Trophoblast cell (in vitro differentiated cells and primary cell): ENCODE results near the gene CLCF1.

Source experiments
- DNase-seq, 2 donors: peaks; one replicate each; pipeline ENCODE4 v3.0.0-alpha.2; 2016
- H2AFZ ChIP-seq: 2 replicates; pipeline ENCODE4 v1.6.1; 2013; ENCODE audit warnings: low read length, moderate library complexity, mild to moderate bottlenecking; ENCODE audit not compliant: insufficient read depth, poor library complexity
- H2AK5ac ChIP-seq: 2 replicates; pipeline ENCODE4 v1.6.1; 2013; ENCODE audit warnings: mild to moderate bottlenecking, low read length
- H2BK120ac ChIP-seq: 2 replicates; pipeline ENCODE4 v1.6.1; 2013; ENCODE audit warnings: low read length, mild to moderate bottlenecking, moderate library complexity; ENCODE audit not compliant: insufficient read depth, poor library complexity
- H2BK12ac ChIP-seq: 2 replicates; pipeline ENCODE4 v1.6.1; 2013; ENCODE audit warnings: mild to moderate bottlenecking, low read length, moderate library complexity
- H2BK5ac ChIP-seq: 2 replicates; pipeline ENCODE4 v1.6.1; 2013; ENCODE audit warnings: low read length, low read depth, moderate library complexity, mild to moderate bottlenecking; ENCODE audit not compliant: poor library complexity
- H3K14ac ChIP-seq: 2 replicates; pipeline ENCODE4 v1.6.1; 2013; ENCODE audit warnings: mild to moderate bottlenecking, low read length
- H3K18ac ChIP-seq: 2 replicates; pipeline ENCODE4 v1.6.1; 2013; ENCODE audit warnings: mild to moderate bottlenecking, low read length
- H3K23ac ChIP-seq: 2 replicates; pipeline ENCODE4 v1.6.1; 2013; ENCODE audit warnings: low read length
- H3K27ac ChIP-seq: 2 replicates; pipeline ENCODE4 v1.5.1; 2013; ENCODE audit warnings: low read depth, mild to moderate bottlenecking, inconsistent platforms, low read length, moderate library complexity
- H3K27me3 ChIP-seq: 2 replicates; pipeline ENCODE4 v1.6.1; 2013; ENCODE audit warnings: inconsistent platforms, mild to moderate bottlenecking, low read length, moderate library complexity; ENCODE audit not compliant: insufficient read depth
- H3K36me3 ChIP-seq, 2 experiments: 1 replicate in 1 of 2; 2 replicates in 1 of 2; pipeline ENCODE4 v1.6.1; 2013; ENCODE audit warnings: low read length in 2 of 2, mild to moderate bottlenecking in 2 of 2, moderate library complexity in 1 of 2; ENCODE audit not compliant: insufficient read depth in 2 of 2, control insufficient read depth in 1 of 2
- H3K4ac ChIP-seq: 2 replicates; pipeline ENCODE4 v1.6.1; 2013; ENCODE audit warnings: low read depth, mild to moderate bottlenecking, low read length, moderate library complexity
- H3K4me1 ChIP-seq, 2 experiments: 1 replicate in 1 of 2; 2 replicates in 1 of 2; pipeline ENCODE4 v1.6.1; 2013; ENCODE audit warnings: low read length in 2 of 2, mild to moderate bottlenecking in 2 of 2, moderate library complexity in 1 of 2; ENCODE audit not compliant: insufficient read depth in 2 of 2, control insufficient read depth in 1 of 2
- H3K4me2 ChIP-seq: 2 replicates; pipeline ENCODE4 v1.6.1; 2013; ENCODE audit warnings: inconsistent platforms, mild to moderate bottlenecking, low read length, moderate library complexity
- H3K4me3 ChIP-seq: 2 replicates; pipeline ENCODE4 v1.5.1; 2013; ENCODE audit warnings: mild to moderate bottlenecking, low read depth, low read length, inconsistent platforms
- H3K79me1 ChIP-seq: one replicate; pipeline ENCODE4 v1.6.1; 2013; ENCODE audit warnings: low read length
- H3K79me2 ChIP-seq: 2 replicates; pipeline ENCODE4 v1.6.1; 2013; ENCODE audit warnings: low read length, mild to moderate bottlenecking; ENCODE audit not compliant: control insufficient read depth, insufficient read depth, poor library complexity
- H3K9ac ChIP-seq: 2 replicates; pipeline ENCODE4 v1.6.1; 2013; ENCODE audit warnings: mild to moderate bottlenecking, low read length
- H3K9me3 ChIP-seq: 2 replicates; pipeline ENCODE4 v1.6.1; 2013; ENCODE audit warnings: low read depth, mild to moderate bottlenecking, control low read depth, inconsistent platforms, low read length; ENCODE audit not compliant: insufficient read depth
- H4K12ac ChIP-seq: 2 replicates; pipeline ENCODE4 v1.6.1; 2013; ENCODE audit warnings: low read depth, mild to moderate bottlenecking, low read length, moderate library complexity
- H4K8ac ChIP-seq: 2 replicates; pipeline ENCODE4 v1.6.1; 2013; ENCODE audit warnings: low read depth, mild to moderate bottlenecking, low read length, moderate library complexity
- H4K91ac ChIP-seq: one replicate; pipeline ENCODE4 v1.6.1; 2013; ENCODE audit warnings: low read depth, mild to moderate bottlenecking, low read length, moderate library complexity
- WGBS: extraction: QIAGEN DNeasy Blood & Tissue Kit; methylation state at CpG from one replicate; pipeline ENCODE4 v1.1.7; 2013; ENCODE audit warnings: missing lambda C conversion rate; ENCODE audit not compliant: insufficient read length, insufficient coverage; ENCODE audit errors: extremely low coverage; 5-methylcytosine and 5-hydroxymethylcytosine counted together

Gene CLCF1

DNA sequence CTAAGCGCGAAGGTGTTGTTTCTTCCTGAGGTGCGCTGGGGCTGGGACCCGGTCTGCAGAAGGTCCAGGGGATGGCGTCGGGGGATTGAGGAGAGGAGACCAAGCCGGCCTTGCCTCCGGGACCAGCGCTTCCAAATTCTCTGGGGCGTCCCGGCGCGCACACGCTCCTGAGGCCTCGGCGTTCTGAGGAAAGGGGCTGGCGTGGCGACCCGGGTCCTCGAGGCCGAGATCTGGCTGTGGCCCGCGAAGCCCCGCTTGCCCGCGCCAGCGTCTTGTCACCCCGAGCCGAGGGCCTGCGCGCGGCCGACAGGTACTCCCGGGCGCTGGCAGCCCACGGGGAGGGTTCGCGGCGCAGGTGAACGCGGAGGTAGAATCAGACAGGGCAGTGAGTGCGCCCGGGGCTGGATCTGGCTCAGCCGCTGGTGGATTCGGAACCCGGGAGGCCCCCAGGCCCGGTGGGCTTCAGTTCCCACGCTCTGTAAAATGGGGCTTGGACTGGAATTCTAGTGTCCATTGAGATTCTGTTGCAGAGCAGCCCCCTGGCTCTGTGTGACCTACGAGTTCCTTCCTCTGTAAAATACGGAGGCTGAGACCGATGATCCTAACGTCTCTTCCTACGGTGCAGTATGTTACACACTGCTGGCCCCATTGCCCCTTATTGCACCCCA, 55.4 kb downstream of the CLCF1 start:
- no peak overlapping the region for H3K4ac ChIP-seq
- H3K36me3 ChIP-seq: no peaks in the 10 kb centered on the region
- H3K14ac ChIP-seq: peak overlapping the region; percentile 40
- WGBS: no CpG with 5 or more reads among the region's 53 CpGs
- H3K27me3 ChIP-seq: peaks cover 3% of the 10 kb centered on the region
- peak overlapping the region; percentile 16 for H3K18ac ChIP-seq
- H3K4me2 ChIP-seq: peak overlapping the region; percentile 77
- no peak overlapping the region for H3K23ac ChIP-seq
- H2BK5ac ChIP-seq: no peak overlapping the region
- H3K4me3 ChIP-seq: peak overlapping the region; percentile 70
- no peak overlapping the region for H4K12ac ChIP-seq
- peak overlapping the region; percentile 90 for H2AFZ ChIP-seq
- no peaks in the 10 kb centered on the region for H3K9me3 ChIP-seq
- peaks cover 5 to 8% of the 10 kb centered on the region in 2 experiments for H3K4me1 ChIP-seq
- H3K9ac ChIP-seq: no peak overlapping the region
- no peak overlapping the region for H2BK12ac ChIP-seq
- H2BK120ac ChIP-seq: no peak overlapping the region
- H2AK5ac ChIP-seq: no peak overlapping the region
- no peak overlapping the region for H4K91ac ChIP-seq
- no peak overlapping the region for H3K27ac ChIP-seq
- peaks cover 8% of the 10 kb centered on the region for H3K79me1 ChIP-seq
- H4K8ac ChIP-seq: peak overlapping the region; percentile 62
- H3K79me2 ChIP-seq: peaks cover 5% of the 10 kb centered on the region
- no peak for DNase-seq

DNA sequence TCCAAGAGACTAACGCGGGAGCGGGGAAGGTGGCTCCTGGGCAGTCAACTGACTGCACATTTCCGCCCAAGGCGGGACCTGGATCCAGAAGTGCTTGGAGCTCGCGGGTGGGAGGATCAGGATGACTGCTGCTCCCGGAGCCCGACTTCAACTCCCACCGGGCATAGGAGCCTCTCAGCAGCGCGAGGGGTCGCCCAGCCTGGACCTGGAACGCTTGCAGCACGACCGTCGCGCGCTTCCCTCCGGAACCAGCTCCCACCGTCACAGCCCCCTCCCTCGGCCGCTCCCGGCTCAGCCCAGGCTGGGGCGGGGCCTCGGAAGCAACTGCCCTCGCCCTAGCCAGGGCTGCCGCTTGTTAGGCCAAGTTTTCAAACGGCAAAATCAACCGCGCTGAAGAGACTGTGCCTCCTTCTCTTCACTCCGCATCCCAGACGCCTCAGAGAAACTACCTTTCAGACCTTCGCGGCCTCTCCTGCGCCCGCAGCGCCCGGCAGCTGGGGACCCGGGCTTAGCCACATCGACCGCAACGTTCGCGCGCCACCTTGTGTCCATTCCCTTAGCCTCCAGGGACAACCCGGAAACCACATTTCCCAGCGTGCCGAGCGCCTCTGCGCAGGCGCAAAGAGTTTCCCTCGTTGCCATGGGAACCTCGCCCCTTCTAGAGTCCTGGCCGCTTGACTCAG, 56.1 kb downstream of the CLCF1 start:
- H3K4me1 ChIP-seq: peaks cover 11 to 14% of the 10 kb centered on the region in 2 experiments
- H3K4me3 ChIP-seq: peak overlapping the region; percentile 77
- peak overlapping the region; percentile 90 for H3K18ac ChIP-seq
- peak overlapping the region; percentile 93 for H4K91ac ChIP-seq
- no CpG with 5 or more reads among the region's 55 CpGs for WGBS
- peaks cover 5% of the 10 kb centered on the region for H3K79me2 ChIP-seq
- peaks cover 3% of the 10 kb centered on the region for H3K27me3 ChIP-seq
- H3K4me2 ChIP-seq: peak overlapping the region; percentile 77
- H2AK5ac ChIP-seq: no peak overlapping the region
- H3K27ac ChIP-seq: peak overlapping the region; percentile 95
- H2AFZ ChIP-seq: peak overlapping the region; percentile 68
- peak overlapping the region; percentile 81 for H3K4ac ChIP-seq
- peak; percentile 97 to 100 for DNase-seq
- peak overlapping the region; percentile 95 for H4K12ac ChIP-seq
- no peaks in the 10 kb centered on the region for H3K36me3 ChIP-seq
- peaks cover 11% of the 10 kb centered on the region for H3K79me1 ChIP-seq
- H2BK5ac ChIP-seq: peak overlapping the region; percentile 83
- H3K9me3 ChIP-seq: no peaks in the 10 kb centered on the region
- peak overlapping the region; percentile 96 for H3K14ac ChIP-seq
- H2BK12ac ChIP-seq: peak overlapping the region; percentile 38
- peak overlapping the region; percentile 74 for H2BK120ac ChIP-seq
- H3K9ac ChIP-seq: peak overlapping the region; percentile 59
- peak overlapping the region; percentile 94 for H4K8ac ChIP-seq
- H3K23ac ChIP-seq: no peak overlapping the region

DNA sequence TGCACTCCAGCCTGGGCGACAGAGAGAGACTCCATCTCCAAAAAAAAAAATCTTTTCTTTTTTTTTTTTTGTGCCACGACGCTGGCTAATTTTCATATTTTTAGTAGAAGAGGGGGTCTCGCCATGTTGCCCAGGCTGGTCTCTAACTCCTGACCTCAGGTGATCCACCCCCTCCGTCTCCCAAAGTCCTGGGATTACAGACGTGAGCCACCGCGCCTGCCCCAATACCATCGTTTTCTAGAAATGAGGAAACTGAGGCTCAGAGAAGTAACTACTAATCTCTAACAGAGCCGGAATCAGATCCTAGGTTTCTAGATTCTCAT, 56.6 kb downstream of the CLCF1 start:
- no peak overlapping the region for H2AK5ac ChIP-seq
- peaks cover 5% of the 10 kb centered on the region for H3K79me2 ChIP-seq
- H3K14ac ChIP-seq: peak overlapping the region; percentile 96
- peak overlapping the region; percentile 59 for H3K9ac ChIP-seq
- no peak overlapping the region for H2BK12ac ChIP-seq
- H4K91ac ChIP-seq: peak overlapping the region; percentile 93
- peak overlapping the region; percentile 68 for H2AFZ ChIP-seq
- peak overlapping the region; percentile 77 for H3K4me3 ChIP-seq
- peaks cover 0 to 1% of the 10 kb centered on the region in 2 experiments for H3K36me3 ChIP-seq
- peak overlapping the region; percentile 83 for H2BK5ac ChIP-seq
- H3K4me2 ChIP-seq: peak overlapping the region; percentile 77
- peak overlapping the region; percentile 95 for H4K12ac ChIP-seq
- no CpG with 5 or more reads among the region's 10 CpGs for WGBS
- peak overlapping the region; percentile 95 for H3K27ac ChIP-seq
- peaks cover 11% of the 10 kb centered on the region for H3K79me1 ChIP-seq
- DNase-seq: no peak
- peak overlapping the region; percentile 31 for H3K4ac ChIP-seq
- H2BK120ac ChIP-seq: peak overlapping the region; percentile 74
- H3K18ac ChIP-seq: peak overlapping the region; percentile 90
- H3K27me3 ChIP-seq: peaks cover 3% of the 10 kb centered on the region
- H4K8ac ChIP-seq: peak overlapping the region; percentile 94
- H3K4me1 ChIP-seq: peaks cover 11 to 16% of the 10 kb centered on the region in 2 experiments
- H3K9me3 ChIP-seq: no peaks in the 10 kb centered on the region
- H3K23ac ChIP-seq: no peak overlapping the region

DNA sequence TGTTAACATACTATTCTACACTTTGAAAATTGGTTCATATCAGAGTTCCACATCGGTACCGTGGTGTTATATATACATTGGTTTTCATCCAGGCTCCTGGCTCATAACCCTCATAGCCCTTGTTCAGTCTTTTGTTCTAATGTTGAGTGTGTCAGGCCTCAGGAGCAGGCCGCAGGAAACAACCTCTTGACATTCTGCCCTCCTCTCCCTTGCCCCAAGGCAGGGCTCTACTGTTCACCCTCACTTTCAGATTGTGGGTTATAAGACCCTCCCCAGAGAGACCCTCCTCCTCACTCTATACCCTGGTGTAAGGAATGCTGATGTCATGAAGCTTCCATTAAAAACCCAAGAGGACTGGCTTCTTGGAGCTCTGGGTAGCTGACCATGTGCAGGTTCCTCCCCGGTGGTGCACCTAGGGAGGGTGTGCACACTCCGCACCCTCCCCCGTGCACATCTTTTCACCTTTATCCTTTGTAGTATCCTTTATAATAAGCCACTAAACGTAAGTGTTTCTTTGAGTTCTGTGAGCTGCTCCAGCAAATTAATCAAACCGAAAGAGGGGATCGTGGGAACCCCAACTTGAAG, 58.0 kb downstream of the CLCF1 start:
- Histone ChIP-seq H2AFZ (no peak overlapping the region), H3K79me2 (peaks cover 5% of the 10 kb centered on the region), H3K27me3 (peaks cover 3% of the 10 kb centered on the region), H3K14ac (no peak overlapping the region), H3K4me2 (no peak overlapping the region), H3K79me1 (peaks cover 11% of the 10 kb centered on the region), H4K91ac (no peak overlapping the region), H4K8ac (no peak overlapping the region), H3K27ac (no peak overlapping the region), H2BK12ac (no peak overlapping the region), H2AK5ac (no peak overlapping the region), H2BK120ac (peak overlapping the region; percentile 11), H3K4me1 (peaks cover 11 to 19% of the 10 kb centered on the region in 2 experiments), H2BK5ac (no peak overlapping the region), H4K12ac (no peak overlapping the region), H3K4me3 (no peak overlapping the region), H3K36me3 (peaks cover 8 to 13% of the 10 kb centered on the region in 2 experiments), H3K4ac (no peak overlapping the region), H3K9me3 (no peaks in the 10 kb centered on the region), H3K23ac (no peak overlapping the region), H3K18ac (no peak overlapping the region), H3K9ac (no peak overlapping the region)
- DNase-seq: peak in 1 of 2 donors; percentile 44
- WGBS: no CpG with 5 or more reads among the region's 9 CpGs
